Measurements from ENCODE around the gene ATP6V0D1.

DNA sequence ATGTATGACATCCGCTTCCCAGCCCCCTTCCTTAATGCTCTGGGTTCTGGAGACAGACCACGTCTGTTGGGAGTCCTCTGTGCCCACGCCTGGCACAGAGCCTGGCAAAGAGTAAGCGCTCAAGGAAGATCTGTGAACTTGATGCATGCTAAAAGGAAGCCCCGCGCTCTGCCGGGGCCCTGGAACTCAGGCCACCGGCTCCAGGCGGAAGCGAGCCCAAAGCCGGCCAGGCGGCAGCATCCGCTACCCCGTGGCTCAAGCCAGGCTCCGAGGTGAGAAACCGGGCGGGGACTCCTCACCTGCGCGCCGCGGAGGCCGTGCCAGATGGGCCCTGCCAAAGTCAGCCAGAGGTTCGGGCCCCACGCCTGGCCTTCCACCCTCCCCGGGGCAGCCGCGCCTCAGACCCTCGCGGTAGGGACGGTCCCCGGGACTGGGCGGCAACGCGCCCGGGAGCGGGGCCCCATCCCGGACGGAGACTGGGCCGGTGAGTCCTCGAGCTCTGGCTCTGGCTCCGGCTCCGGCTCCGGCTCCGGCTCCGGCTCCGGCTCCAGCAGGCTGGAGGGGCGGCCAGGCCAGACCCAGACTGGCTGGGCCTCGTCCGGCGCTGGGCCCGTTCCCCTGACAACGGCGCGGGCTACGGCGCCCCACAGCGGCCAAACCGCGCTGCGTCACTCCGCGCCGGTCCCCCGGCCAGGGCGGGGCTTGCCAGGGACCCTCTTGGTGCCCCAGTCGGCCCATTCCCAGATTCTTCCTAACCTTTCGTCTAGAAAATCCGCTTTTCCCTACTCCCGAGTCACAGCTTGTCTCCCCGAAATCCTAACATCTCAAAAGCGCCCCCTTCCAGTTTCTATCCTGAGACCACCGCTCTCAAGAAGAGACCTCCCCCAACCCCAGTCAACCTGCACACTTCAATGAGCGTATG lies 64.8 kb downstream of the ATP6V0D1 start, which contains the start of gene ZDHHC1:
- TF ChIP-seq, protein P1, sequence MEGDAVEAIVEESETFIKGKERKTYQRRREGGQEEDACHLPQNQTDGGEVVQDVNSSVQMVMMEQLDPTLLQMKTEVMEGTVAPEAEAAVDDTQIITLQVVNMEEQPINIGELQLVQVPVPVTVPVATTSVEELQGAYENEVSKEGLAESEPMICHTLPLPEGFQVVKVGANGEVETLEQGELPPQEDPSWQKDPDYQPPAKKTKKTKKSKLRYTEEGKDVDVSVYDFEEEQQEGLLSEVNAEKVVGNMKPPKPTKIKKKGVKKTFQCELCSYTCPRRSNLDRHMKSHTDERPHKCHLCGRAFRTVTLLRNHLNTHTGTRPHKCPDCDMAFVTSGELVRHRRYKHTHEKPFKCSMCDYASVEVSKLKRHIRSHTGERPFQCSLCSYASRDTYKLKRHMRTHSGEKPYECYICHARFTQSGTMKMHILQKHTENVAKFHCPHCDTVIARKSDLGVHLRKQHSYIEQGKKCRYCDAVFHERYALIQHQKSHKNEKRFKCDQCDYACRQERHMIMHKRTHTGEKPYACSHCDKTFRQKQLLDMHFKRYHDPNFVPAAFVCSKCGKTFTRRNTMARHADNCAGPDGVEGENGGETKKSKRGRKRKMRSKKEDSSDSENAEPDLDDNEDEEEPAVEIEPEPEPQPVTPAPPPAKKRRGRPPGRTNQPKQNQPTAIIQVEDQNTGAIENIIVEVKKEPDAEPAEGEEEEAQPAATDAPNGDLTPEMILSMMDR (tag by site-specific recombination; IDR thresholded peaks at IDR 0.05): peak; percentile 80
- TF ChIP-seq ZFP69B (tag by site-specific recombination; IDR thresholded peaks at IDR 0.05): 0 out of 2 replicates have a peak, but pooled peaks have one; percentile 75
- TF ChIP-seq RBAK (tag by site-specific recombination; IDR thresholded peaks at IDR 0.05): no peak
- no peak for TF ChIP-seq ZNF830 (tag by site-specific recombination; IDR thresholded peaks at IDR 0.05; ENCODE audit: low read depth)
- TF ChIP-seq, protein P2, sequence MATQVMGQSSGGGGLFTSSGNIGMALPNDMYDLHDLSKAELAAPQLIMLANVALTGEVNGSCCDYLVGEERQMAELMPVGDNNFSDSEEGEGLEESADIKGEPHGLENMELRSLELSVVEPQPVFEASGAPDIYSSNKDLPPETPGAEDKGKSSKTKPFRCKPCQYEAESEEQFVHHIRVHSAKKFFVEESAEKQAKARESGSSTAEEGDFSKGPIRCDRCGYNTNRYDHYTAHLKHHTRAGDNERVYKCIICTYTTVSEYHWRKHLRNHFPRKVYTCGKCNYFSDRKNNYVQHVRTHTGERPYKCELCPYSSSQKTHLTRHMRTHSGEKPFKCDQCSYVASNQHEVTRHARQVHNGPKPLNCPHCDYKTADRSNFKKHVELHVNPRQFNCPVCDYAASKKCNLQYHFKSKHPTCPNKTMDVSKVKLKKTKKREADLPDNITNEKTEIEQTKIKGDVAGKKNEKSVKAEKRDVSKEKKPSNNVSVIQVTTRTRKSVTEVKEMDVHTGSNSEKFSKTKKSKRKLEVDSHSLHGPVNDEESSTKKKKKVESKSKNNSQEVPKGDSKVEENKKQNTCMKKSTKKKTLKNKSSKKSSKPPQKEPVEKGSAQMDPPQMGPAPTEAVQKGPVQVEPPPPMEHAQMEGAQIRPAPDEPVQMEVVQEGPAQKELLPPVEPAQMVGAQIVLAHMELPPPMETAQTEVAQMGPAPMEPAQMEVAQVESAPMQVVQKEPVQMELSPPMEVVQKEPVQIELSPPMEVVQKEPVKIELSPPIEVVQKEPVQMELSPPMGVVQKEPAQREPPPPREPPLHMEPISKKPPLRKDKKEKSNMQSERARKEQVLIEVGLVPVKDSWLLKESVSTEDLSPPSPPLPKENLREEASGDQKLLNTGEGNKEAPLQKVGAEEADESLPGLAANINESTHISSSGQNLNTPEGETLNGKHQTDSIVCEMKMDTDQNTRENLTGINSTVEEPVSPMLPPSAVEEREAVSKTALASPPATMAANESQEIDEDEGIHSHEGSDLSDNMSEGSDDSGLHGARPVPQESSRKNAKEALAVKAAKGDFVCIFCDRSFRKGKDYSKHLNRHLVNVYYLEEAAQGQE (tag by site-specific recombination; IDR thresholded peaks at IDR 0.05): 0 out of 2 replicates have a peak, but pooled peaks have one; percentile 18
- TF ChIP-seq, protein P3, sequence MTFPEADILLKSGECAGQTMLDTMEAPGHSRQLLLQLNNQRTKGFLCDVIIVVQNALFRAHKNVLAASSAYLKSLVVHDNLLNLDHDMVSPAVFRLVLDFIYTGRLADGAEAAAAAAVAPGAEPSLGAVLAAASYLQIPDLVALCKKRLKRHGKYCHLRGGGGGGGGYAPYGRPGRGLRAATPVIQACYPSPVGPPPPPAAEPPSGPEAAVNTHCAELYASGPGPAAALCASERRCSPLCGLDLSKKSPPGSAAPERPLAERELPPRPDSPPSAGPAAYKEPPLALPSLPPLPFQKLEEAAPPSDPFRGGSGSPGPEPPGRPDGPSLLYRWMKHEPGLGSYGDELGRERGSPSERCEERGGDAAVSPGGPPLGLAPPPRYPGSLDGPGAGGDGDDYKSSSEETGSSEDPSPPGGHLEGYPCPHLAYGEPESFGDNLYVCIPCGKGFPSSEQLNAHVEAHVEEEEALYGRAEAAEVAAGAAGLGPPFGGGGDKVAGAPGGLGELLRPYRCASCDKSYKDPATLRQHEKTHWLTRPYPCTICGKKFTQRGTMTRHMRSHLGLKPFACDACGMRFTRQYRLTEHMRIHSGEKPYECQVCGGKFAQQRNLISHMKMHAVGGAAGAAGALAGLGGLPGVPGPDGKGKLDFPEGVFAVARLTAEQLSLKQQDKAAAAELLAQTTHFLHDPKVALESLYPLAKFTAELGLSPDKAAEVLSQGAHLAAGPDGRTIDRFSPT (tag by site-specific recombination; IDR thresholded peaks at IDR 0.05): no peak
- TF ChIP-seq ZNF610 (tag by site-specific recombination; IDR thresholded peaks at IDR 0.05; ENCODE audit: borderline replicate concordance): no peak
- TF ChIP-seq ZNF169 (tag by site-specific recombination; IDR thresholded peaks at IDR 0.05): no peak
- no peak; the same call in 1 of the 2 replicates for TF ChIP-seq ZBTB7A (tag by site-specific recombination; IDR thresholded peaks at IDR 0.05; ENCODE audit: low read depth)
- TF ChIP-seq ZNF473 (tag by site-specific recombination; IDR thresholded peaks at IDR 0.05): no peak
